GM19452 (cell line): ENCODE measurements around the gene PADI1.

Source experiments
- ATAC-seq: cut with Tn5 transposase; IDR thresholded peaks from one replicate; pipeline ENCODE4 v1.9.1; 2021; ENCODE audit not compliant: unreplicated experiment

PADI1 gene

GRCh38 chr1:17181781-17182464 lies 23.0 kb upstream of the PADI1 start:
- no peak for ATAC-seq

GRCh38 chr1:17183388-17184160 lies 21.4 kb upstream of the PADI1 start:
- ATAC-seq: no peak

DNA sequence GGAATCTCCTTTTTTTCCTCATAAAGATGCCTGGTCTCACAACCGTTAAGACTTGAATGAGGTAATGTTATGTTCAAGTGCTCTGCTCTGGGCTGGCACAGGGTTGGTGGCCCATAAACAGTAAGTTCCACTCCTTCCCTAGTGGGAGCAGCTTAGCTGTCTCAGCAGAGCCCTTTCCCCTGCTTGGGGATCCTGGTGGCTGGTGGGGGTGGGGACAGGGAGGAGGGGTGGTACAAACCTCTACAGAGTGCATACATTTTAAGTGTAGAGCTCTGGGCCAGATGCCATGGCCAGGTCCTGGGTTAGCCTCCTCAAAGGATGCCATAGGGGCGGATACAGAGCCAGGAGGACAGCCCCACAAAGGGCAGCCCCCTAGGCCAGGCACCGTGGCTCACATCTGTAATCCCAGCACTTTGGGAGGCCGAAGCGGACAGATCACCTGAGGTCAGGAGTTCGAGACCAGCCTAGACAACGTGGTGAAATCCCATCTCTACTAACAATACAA lies 20.7 kb upstream of the PADI1 start:
- no peak for ATAC-seq

- no peak for ATAC-seq
Measured at GRCh38 chr1:17184822-17185484, 20.0 kb upstream of the PADI1 start.

DNA sequence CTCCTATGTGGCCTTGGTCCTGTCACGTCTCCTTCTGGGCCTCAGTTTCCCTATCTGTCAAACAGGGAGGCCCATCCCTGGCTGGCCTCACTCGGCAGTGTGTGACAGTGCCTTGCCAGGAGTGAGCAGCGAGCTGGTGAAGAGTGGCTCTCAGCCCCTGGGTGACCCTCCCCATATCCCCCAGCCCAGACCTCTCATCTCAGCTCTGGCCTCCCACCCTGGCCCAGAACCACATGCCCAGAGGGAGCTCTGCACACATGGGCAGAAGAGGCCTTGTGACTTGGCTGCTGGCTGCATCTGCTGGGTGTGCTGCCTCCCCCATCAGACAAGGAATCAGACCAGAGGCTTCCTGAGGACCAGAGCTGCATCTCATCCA lies 19.5 kb upstream of the PADI1 start:
- ATAC-seq: no peak

DNA sequence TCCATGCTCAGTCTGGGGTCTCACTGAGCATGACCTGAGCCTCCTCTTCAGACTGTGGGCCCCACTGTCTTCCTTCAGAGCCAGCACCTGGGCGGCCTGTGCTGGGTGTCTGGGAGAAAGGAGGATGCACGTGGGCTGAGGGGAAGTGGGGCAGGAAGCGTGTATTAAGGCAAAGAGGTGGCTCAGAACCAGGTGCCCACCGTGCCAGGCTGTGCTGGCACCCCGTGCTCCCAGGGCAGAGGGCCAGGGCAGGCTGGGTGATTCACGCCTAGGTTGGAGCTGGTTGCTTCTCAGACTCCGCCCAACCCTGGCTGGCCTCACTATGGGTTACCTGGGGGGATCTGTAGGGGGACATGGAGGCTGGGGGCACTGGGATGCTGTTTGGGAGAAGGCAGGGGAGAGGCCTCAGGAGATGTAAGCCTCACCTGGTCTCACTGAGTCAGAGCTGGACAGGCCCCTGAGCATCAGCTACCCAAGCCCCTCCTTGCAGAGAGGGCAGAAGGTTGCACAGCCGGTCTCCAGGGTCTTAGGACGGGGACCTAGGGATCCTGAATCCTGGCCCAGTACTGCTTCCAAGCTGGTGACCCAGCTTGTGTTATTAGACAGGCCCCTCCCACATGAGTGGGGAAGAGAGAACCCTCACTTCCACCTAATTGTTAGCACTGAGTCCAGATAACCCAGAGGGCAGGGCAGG lies 18.6 kb upstream of the PADI1 start:
- ATAC-seq: no peak

- no peak for ATAC-seq
Measured at GRCh38 chr1:17187051-17187450, 17.9 kb upstream of the PADI1 start.

DNA sequence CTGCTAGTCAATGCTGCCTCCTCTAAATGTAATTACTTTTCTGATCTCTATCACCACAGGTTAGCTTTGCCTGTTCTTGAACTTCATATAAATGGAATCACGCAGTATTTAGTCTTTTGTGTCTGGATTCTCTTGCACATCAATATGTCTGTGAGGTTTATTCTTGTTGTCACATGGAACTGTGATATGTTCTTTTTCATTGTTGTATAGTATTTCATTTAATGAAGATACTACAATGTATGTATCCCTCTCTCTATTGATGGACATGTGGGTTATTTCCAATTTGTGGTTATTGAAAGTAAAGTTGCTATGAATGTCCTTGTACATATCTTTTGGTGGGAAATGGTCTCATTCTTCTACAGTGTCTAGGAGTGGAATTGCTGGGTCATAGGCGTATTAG lies 16.7 kb upstream of the PADI1 start:
- ATAC-seq: no peak

- ATAC-seq: no peak
Measured at GRCh38 chr1:17188889-17189631, 15.9 kb upstream of the PADI1 start.

DNA sequence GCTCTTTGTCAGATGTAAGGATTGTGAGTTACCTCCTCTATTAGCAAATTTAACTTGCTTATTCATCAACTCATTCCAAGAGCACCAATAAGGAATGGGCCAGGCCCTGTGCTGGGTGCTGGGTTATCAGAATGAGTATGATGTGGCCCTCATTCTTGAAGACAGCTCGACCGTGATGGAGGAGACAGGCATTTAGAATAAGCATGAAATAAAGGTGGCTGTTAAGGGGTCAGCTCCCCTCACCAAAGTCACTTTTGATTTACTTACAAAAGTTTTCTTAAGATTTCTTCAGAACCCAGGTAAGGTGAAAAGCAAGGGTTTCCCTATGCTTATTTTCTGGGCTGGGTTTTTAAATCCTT lies 15.3 kb upstream of the PADI1 start:
- no peak for ATAC-seq

DNA sequence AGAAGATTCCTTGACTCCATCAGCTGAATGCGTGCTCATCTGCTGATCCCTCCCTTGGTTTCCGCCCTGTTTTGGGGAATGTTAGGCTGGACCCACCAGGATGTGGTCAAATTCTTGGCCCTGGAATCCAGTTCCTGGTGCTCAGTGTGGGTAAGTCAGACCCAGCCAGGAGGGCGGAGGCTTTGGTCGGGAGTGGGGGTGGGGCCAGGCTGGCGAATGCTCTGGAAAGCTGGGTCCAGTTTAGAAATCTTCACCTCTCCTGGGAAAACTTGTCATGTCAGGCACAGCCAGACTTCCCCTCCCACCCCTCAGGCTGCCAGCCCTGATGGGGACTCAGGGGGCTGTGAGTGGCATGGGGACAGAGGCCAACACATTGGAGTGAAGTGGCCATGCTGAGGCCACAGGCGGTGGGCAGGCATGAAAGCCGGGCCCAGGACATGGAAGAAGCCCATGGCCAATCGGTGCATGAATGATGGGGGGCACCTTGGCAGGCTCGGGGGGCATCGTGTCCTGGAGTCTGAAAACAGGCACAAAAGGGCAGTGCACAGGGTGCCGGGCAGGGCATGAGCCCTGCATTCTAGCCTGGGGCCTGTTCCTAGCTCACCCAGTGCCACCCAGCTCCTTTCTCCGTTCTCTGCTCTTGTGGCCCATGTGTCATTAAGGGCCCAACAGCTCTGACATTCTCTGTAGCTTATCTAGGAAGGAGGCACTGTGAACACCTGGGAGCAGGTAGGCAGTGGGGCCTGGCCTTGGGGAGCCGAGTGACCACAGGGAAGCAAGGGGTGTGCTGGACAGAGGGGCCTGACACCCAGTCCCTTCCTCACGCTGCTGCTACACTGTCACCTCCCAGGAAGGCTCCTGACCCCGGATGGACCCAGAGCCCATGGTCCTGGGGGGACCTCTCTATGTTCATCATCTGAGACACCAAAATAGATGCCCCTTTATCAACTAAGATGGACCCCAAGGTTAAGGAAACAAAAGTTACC lies 14.6 kb upstream of the PADI1 start:
- ATAC-seq: no peak

- no peak for ATAC-seq
Measured at GRCh38 chr1:17191990-17192242, 13.0 kb upstream of the PADI1 start.

GRCh38 chr1:17192394-17193221 lies 12.3 kb upstream of the PADI1 start:
- ATAC-seq: no peak

GRCh38 chr1:17193222-17194132 lies 11.5 kb upstream of the PADI1 start:
- no peak for ATAC-seq

DNA sequence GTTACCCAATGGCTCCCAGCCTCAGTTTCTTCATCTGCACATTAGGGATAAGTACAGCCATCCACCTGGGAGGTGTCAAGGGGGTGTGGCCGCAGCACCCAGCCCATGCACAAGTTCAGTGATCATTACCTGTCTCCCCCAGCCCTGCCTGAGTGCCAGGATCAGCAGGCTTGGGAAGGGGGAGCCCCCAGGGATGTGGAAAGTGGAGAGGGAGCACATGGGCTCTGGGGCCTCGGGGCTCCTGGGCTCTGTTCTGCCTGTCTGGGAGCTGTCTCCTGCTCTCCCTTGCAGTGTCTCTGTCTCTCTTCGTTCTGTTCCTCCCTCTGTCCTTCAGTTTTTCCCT lies 10.8 kb upstream of the PADI1 start:
- ATAC-seq: no peak

- no peak for ATAC-seq
Measured at GRCh38 chr1:17194615-17195528, 10.1 kb upstream of the PADI1 start.

DNA sequence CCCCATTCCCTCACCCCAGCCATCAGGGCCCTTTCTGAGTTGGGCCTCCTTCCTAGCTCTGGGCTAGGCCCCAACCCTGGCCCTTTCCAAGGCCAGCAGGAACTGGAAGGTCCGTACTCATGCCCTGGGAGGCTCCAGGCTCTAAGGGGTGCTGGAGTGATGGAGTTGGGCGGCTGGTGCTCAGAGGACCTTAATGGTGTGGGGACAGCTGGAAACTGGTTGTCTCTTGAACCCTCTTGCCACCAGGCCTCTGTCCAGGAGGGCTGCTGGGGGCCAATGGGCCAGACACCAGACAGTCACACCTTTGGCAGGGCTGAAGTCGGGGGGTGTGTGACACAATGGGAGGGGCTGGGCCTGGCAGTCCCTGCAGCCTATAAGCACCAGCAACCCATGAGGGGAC lies 9.2 kb upstream of the PADI1 start:
- no peak for ATAC-seq
